Fibroblast of villous mesenchyme (primary cell): ENCODE results near the gene MRPL9. TPM values are rescaled to one million over a fixed set of nuclear protein-coding genes. Genes with fewer than 3 reads are reported as not detected.

Experiments used
- DNase-seq: peaks from one replicate; pipeline ENCODE4 v3.0.0-alpha.2; 2010; ENCODE audit warnings: low read depth
- H3K4me3 ChIP-seq: 2 replicates; pipeline ENCODE4 v1.5.1; 2011; ENCODE audit warnings: low read depth, mild to moderate bottlenecking, low read length
- total RNA-seq: library from RNA; depleted of rRNA; stranded (reverse); fragments of >200 nt; gene quantifications from 2 replicates; pipeline ENCODE4 v1.2.3, GENCODE V29; 2012
- TF ChIP-seq, protein P1 (sequence below): IDR thresholded peaks from 2 replicates; pipeline ENCODE4 v1.5.1; 2012; ENCODE audit warnings: low read depth, mild to moderate bottlenecking, low read length; ENCODE audit not compliant: insufficient read depth

MRPL9 gene
- total RNA-seq, 1 donor, result 91.5 TPM

DNA sequence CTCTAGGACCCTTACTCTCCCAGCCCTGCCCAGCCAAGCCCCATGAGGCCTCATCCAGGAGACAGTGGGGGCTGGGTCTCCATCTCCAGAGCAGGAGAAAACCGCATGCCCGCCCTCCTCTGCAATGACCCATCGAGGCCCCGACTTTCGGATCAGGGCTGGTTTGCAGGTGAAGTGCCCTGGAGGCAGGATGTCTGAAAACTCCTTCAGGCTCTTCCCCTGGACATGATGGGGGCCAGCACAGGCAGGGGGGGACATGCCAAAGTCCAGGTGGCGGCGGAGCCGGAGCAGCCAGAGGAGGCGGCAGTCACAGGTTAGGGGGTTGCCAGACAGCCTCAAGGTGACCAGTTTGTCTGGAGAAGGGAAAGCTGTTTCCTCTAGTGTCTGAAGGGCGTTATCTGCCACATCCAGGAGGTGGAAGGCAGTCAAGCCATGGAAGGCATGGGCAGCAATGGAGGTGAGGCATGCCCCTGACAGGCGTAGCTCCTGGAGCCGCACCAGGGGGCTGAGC is 38.1 kb upstream of the MRPL9 start:
- no peak for DNase-seq
- no peak overlapping the region for H3K4me3 ChIP-seq
- TF ChIP-seq, protein P1, sequence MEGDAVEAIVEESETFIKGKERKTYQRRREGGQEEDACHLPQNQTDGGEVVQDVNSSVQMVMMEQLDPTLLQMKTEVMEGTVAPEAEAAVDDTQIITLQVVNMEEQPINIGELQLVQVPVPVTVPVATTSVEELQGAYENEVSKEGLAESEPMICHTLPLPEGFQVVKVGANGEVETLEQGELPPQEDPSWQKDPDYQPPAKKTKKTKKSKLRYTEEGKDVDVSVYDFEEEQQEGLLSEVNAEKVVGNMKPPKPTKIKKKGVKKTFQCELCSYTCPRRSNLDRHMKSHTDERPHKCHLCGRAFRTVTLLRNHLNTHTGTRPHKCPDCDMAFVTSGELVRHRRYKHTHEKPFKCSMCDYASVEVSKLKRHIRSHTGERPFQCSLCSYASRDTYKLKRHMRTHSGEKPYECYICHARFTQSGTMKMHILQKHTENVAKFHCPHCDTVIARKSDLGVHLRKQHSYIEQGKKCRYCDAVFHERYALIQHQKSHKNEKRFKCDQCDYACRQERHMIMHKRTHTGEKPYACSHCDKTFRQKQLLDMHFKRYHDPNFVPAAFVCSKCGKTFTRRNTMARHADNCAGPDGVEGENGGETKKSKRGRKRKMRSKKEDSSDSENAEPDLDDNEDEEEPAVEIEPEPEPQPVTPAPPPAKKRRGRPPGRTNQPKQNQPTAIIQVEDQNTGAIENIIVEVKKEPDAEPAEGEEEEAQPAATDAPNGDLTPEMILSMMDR, result no peak

DNA sequence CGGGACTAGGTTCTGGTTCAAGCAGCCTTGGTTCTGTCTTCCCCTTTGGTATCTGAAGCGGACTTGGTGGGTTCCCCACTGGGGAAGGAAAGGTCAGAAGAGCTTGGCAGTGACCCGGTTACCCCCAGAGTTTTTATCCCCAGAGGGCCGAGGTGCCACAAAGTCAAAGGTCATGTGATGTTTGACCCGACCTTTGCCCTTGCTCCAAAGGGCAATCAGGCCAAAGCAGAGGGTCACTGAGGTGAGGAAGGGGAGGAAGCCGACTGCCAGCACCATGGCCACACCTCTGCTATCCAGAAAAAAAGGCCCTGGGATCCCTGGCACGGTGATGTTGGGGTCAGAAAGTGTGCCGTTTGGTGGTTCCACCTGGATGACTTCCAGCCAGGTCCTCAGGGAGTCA is 37.5 kb upstream of the MRPL9 start:
- no peak for DNase-seq
- no peak overlapping the region for H3K4me3 ChIP-seq
- TF ChIP-seq, protein P1, result no peak

DNA sequence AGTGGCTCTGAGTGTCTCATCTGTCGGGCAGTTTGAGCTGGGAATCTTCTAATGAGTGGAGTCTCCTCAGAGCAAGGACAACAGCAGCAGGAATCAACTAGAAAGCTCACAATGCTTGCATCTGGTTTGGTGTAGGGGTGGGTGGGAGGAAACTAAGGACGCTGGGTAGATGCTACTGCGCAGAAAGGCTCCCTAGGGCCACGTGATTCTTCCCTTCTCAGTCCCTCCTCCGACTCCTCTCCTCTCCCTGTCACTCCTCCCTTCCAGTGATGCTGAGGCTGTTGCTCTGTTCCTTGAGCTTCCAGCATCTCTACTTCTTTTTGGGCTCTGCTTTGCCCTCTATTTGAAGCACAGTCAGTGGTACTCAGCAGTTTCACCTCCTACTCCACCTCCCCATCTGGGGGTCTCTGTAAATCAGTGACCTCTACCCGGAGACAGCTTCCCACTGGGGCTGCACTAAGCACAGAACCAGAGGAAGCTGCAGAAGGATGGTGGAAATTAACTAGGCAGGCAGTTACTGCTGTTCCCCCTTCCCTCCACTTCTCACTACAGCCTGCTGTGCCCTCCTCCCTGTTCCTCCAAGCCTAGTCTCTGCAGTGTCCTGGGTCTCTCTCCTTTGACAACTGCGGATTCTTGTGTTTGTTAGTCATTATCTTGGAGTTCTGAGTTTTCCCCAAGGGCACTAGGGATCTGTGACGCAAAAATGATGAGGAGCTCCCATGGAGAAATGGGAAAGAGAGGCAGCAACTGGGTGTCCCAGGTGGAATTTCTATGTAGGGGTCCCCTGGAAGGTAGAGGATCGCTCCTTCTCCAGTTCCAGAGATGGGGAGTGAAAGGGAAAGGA is 36.1 kb upstream of the MRPL9 start:
- no peak overlapping the region for H3K4me3 ChIP-seq
- TF ChIP-seq, protein P1, result no peak
- no peak for DNase-seq

DNA sequence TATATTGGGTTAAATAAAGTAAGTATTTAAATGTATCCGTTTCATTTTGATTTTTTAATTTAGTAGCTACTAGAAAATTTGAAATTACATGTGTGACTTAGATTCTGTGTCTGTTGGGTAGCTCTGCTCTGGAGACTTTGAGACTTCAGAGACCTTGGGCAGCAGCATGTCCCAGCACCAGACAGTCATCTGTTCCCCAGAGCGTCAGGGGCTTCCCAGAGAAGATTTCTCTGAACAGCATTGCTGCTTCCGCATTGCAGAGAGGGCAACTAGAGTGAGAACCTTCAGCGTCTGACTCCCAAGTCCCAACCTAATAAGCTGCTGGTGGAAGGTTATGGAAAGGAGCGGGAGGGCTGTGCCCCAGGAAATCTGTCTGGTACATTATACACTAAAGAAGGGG is 35.3 kb upstream of the MRPL9 start:
- no peak for DNase-seq
- no peak overlapping the region for H3K4me3 ChIP-seq
- TF ChIP-seq, protein P1, result no peak

DNA sequence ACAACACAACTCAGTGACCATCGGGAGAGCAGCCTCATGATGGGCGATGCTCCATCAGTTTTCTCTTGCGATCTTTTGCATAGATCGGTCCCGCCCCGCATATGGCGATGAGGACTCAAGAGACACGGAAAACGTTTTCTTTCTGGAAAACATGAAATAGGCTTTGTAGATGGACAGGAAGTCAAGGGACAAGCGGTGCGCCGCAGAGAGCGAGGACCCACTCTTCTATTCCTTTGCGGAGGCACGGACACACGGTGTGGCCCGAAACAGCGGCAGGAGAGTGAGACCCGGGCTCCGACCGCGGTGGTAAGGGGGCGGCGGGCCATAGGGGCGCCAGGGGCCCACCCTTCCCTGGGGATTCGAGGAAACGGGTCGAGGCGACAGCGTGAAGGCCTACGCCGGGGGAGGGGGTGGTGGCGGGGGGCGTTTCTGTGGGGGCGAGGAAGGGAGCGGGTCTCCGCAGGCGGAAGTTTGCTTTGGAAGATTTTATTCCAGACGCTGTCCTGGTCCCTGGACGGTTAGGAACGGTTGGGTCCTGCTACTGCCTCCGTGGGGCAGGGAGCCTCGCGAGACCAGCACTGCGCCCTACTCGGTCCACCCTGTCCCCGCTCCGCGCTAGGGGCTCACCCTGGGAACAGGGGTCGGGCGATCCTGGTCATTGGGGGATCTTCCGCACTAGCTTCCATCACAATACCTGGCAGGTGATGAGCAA is 27.8 kb upstream of the MRPL9 start:
- DNase-seq, result peak; percentile 10
- peak overlapping the region; percentile 69 for H3K4me3 ChIP-seq
- TF ChIP-seq, protein P1, result no peak

DNA sequence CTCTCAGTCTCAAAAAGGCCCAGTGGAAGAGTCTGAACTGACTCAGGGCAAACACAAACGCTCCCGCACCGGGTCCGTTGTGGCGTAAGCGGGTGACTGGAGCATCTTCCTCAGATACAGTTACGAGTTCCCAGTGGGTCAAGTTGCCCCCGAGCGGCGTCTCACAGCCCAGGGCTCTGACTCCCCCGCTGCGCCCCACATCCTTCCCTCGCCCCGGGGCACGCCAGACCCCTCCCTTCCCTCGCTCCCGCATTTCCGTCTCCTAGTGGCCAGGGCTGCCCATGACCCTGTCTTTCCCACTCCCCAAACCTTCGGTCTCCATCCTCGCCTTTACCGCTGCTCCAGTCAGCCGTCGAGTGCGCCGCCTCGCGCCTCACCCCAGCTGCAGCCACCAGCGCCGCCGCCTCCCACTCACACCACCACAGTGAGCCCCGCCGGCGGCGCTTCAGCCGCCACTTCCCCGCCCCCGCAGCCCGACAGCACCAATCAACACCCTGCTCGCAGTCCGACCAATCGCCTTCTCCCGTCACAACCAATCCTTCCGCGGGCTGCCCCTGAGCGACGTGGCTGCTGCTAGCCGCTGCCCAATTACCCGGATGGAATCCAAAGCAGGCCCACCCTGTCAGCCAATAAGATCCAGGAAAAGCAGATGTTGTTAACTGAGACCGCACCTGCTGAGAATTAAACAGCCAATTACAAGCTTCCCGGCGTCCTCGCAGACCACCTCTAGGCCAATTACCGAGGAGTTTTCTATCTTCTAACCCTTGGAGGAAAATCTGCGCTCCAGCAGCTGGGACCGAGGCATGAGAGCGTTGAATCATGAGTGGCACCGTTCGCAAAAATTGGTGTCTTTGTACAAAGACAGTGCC is 27.0 kb upstream of the MRPL9 start, which contains the start of gene TDRKH:
Gene TDRKH, minus strand, starts transcription at position 430 of the 869 bp plus-strand sequence. CDS start 7,478 bp downstream, outside the sequence.
- TF ChIP-seq, protein P1, result no peak
- peak; percentile 100 for DNase-seq
- H3K4me3 ChIP-seq, result peak within 1 kb of the TSS; percentile 69
